ENCODE measurements around the gene OR8B12.

GRCh38 chr11:124493016-124493655 lies 50.3 kb downstream of the OR8B12 start:
- no peak for TF ChIP-seq CTCF (IDR thresholded peaks at IDR 0.05)
- TF ChIP-seq POLR2AphosphoS5 (IDR thresholded peaks at IDR 0.05), result no peak
